AG09319 (cell line): ENCODE measurements around the gene DYNC1LI2.

Experiments used
- DNase-seq: peaks from one replicate; pipeline ENCODE4 v3.0.0-alpha.2; 2010; ENCODE audit warnings: low read depth; ENCODE audit errors: extremely low read depth
- CTCF ChIP-seq: IDR thresholded peaks from 2 replicates; pipeline ENCODE4 v1.5.1; 2011; ENCODE audit warnings: low read depth, mild to moderate bottlenecking, inconsistent platforms, low read length, moderate library complexity

DYNC1LI2 gene

DNA sequence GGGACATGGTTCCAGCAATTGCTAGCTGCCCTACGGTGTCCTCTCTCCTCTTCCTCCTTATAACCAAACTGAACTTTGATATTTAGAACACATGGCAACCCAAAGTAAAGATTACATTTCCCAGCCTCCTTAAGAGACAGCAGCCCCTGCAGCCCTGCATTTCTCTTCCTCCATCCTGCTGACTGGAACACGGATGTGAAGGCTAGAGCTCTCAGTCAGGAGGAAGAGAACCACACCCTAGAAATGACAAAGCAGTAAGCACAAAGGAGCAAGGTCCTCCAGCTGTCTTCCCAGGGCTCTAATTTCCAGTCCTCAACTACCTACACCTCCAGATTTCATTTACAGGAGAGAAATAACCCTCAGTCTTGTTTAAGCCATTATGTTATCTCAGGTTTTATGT lies 10.9 kb downstream of the DYNC1LI2 start:
- TF ChIP-seq CTCF, result no peak
- DNase-seq, result no peak

DNA sequence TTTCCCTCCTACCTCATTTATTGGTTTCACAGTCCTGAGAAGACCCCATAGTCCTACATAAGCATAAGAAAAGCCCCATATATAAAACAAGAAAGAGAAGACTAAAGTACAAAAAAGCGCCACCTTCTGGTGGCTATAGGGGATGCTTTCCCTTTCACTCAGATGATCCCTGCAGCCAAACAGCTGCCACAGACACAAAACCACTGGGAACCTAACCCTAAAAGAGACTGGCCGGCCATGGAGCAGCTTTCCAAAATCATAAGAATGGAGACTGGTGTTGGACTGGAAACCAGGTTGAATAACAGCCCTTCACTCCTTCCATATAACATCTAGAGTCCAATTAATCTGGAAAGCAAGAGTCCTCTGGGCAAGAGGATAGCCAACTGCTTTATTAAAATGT lies 11.4 kb downstream of the DYNC1LI2 start:
- no peak for DNase-seq
- peak; percentile 50 for TF ChIP-seq CTCF

DNA sequence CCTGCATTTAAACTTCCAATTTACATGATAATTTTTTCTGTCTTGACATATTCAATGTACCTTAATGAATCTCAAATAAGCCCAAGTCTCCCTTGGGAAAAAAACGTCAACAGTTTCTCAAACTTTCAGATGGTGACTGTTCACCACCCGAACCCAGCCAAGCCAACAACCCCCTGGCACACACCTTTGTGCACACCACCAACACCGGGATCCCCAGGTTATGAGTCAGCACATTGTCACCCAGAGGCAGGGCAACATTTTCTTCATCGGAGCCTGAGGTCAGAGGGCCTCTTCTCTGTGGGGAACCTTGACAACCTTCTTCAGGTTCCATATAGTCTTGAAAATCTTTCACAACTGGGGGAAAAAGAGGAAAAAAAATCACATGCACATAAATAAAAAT lies 15.5 kb downstream of the DYNC1LI2 start:
- no peak for DNase-seq
- TF ChIP-seq CTCF, result no peak

DNA sequence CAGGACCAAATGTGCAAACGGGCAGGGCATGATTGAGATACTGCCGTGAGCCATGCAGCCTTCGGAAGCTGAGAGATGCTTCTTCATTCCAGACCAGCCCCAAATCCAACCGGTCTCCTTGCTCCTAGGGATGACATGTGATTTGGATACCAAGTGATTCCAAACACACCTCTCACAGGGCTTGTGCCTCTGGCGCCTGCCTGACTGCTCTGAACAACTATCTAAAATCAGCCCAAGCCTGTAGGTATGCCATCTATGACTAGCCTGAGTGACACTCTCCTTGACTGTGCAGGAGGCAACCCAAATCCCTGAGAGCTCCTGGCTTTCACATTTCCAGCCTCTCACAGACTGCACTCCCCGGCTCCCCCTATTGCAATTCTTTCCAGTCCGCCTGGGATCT lies 20.3 kb downstream of the DYNC1LI2 start:
- TF ChIP-seq CTCF, result no peak
- DNase-seq, result no peak

GRCh38 chr16:66728804-66729203 lies 22.6 kb downstream of the DYNC1LI2 start:
- no peak for DNase-seq
- TF ChIP-seq CTCF, result no peak

- peak; percentile 53 for TF ChIP-seq CTCF
- DNase-seq, result no peak
These were observed 23.2 kb downstream of the DYNC1LI2 start for GRCh38 chr16:66728117-66728787.

DNA sequence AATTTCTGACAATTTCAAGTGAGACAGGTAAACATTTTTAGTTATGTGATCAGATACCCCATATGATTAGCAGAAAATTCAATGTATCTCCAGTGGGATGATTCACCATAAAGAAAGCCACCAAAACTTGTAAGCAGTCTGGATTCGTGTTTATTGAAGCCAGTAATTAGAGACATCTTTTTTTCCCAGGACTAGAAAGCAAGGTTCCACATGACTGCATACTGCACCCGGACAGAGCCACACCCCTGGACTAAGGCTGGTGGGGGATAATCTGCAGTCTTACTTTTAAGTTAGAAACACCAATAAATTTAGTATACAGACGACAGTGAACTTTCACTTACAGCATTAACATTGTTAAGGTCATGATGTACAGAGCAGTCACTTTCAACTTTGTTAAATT lies 30.6 kb downstream of the DYNC1LI2 start:
- no peak for TF ChIP-seq CTCF
- no peak for DNase-seq
